ENCODE data around the gene SMIM10.
A peak's percentile ranks its signal among the peaks of the same experiment; 100 is the strongest.

The SMIM10 gene

GRCh38 chrX:134971926-134972325 lies 18.9 kb upstream of the SMIM10 start:
- Histone ChIP-seq H2AFZ (ENCODE audit: insufficient read depth, low read length, poor library complexity) (no peak overlapping the region), H2BK12ac (ENCODE audit: low read length) (no peak overlapping the region), H2BK120ac (ENCODE audit: insufficient read depth, low read length, poor library complexity) (no peak overlapping the region), H3K27me3 (ENCODE audit: insufficient read depth, low read length) (no peaks in the 10 kb centered on the region), H2AK5ac (ENCODE audit: low read length) (no peak overlapping the region), H3K4me3 (ENCODE audit: low read depth, low read length) (no peak overlapping the region), H3K4ac (ENCODE audit: low read depth, low read length) (no peak overlapping the region), H3K4me2 (ENCODE audit: low read length) (no peak overlapping the region), H4K12ac (ENCODE audit: low read depth, low read length) (no peak overlapping the region), H3K18ac (ENCODE audit: low read length) (no peak overlapping the region), H3K23ac (ENCODE audit: low read length) (no peak overlapping the region), H3K9ac (ENCODE audit: low read length) (no peak overlapping the region), H3K79me1 (ENCODE audit: low read length) (no peaks in the 10 kb centered on the region), H3K14ac (ENCODE audit: low read length) (no peak overlapping the region), H3K36me3 (ENCODE audit: control insufficient read depth in 1 of 2, insufficient read depth in 2 of 2, low read length in 2 of 2) (no peaks in the 10 kb centered on the region), H4K8ac (ENCODE audit: low read depth, low read length) (no peak overlapping the region), H3K27ac (ENCODE audit: low read depth, low read length) (no peak overlapping the region), H3K79me2 (ENCODE audit: control insufficient read depth, insufficient read depth, low read length, poor library complexity) (no peaks in the 10 kb centered on the region), H3K4me1 (ENCODE audit: control insufficient read depth in 1 of 2, insufficient read depth in 2 of 2, low read length in 2 of 2) (peaks cover 0 to 2% of the 10 kb centered on the region in 2 experiments), H4K91ac (ENCODE audit: low read depth, low read length) (no peak overlapping the region), H3K9me3 (ENCODE audit: insufficient read depth, low read depth, low read length) (no peaks in the 10 kb centered on the region), H2BK5ac (ENCODE audit: low read depth, low read length, poor library complexity) (no peak overlapping the region)
- peak; percentile 45 to 64 for DNase-seq
- WGBS (ENCODE audit: extremely low coverage, insufficient coverage, insufficient read length): no CpG with 5 or more reads among the region's 3 CpGs

- no peaks in the 10 kb centered on the region for H3K79me2 ChIP-seq (ENCODE audit: control insufficient read depth, insufficient read depth, low read length, poor library complexity)
- H3K27me3 ChIP-seq (ENCODE audit: insufficient read depth, low read length): no peaks in the 10 kb centered on the region
- no peaks in the 10 kb centered on the region for H3K36me3 ChIP-seq (ENCODE audit: control insufficient read depth in 1 of 2, insufficient read depth in 2 of 2, low read length in 2 of 2)
- H4K12ac ChIP-seq (ENCODE audit: low read depth, low read length): no peak overlapping the region
- no peak overlapping the region for H2AFZ ChIP-seq (ENCODE audit: insufficient read depth, low read length, poor library complexity)
- H3K9ac ChIP-seq (ENCODE audit: low read length): no peak overlapping the region
- H2BK120ac ChIP-seq (ENCODE audit: insufficient read depth, low read length, poor library complexity): no peak overlapping the region
- H4K91ac ChIP-seq (ENCODE audit: low read depth, low read length): no peak overlapping the region
- H2BK12ac ChIP-seq (ENCODE audit: low read length): no peak overlapping the region
- H2AK5ac ChIP-seq (ENCODE audit: low read length): no peak overlapping the region
- no peak overlapping the region for H3K4ac ChIP-seq (ENCODE audit: low read depth, low read length)
- no peak overlapping the region for H3K18ac ChIP-seq (ENCODE audit: low read length)
- no peaks in the 10 kb centered on the region for H3K79me1 ChIP-seq (ENCODE audit: low read length)
- no peak overlapping the region for H3K23ac ChIP-seq (ENCODE audit: low read length)
- H3K9me3 ChIP-seq (ENCODE audit: insufficient read depth, low read depth, low read length): no peaks in the 10 kb centered on the region
- H3K27ac ChIP-seq (ENCODE audit: low read depth, low read length): no peak overlapping the region
- no peak overlapping the region for H4K8ac ChIP-seq (ENCODE audit: low read depth, low read length)
- peak; percentile 42 to 67 for DNase-seq
- no peak overlapping the region for H3K4me3 ChIP-seq (ENCODE audit: low read depth, low read length)
- no CpG with 5 or more reads among the region's 1 CpG for WGBS (ENCODE audit: extremely low coverage, insufficient coverage, insufficient read length)
- no peak overlapping the region for H2BK5ac ChIP-seq (ENCODE audit: low read depth, low read length, poor library complexity)
- H3K14ac ChIP-seq (ENCODE audit: low read length): no peak overlapping the region
- H3K4me2 ChIP-seq (ENCODE audit: low read length): no peak overlapping the region
- no peaks in the 10 kb centered on the region for H3K4me1 ChIP-seq (ENCODE audit: control insufficient read depth in 1 of 2, insufficient read depth in 2 of 2, low read length in 2 of 2)
Observed at GRCh38 chrX:134975516-134975915, 15.3 kb upstream of the SMIM10 start.

- no peak overlapping the region for H3K4me3 ChIP-seq (ENCODE audit: low read depth, low read length)
- no peak overlapping the region for H4K8ac ChIP-seq (ENCODE audit: low read depth, low read length)
- H3K27me3 ChIP-seq (ENCODE audit: insufficient read depth, low read length): no peaks in the 10 kb centered on the region
- no peak overlapping the region for H3K27ac ChIP-seq (ENCODE audit: low read depth, low read length)
- H4K12ac ChIP-seq (ENCODE audit: low read depth, low read length): no peak overlapping the region
- H3K4ac ChIP-seq (ENCODE audit: low read depth, low read length): no peak overlapping the region
- H2AK5ac ChIP-seq (ENCODE audit: low read length): no peak overlapping the region
- H3K9me3 ChIP-seq (ENCODE audit: insufficient read depth, low read depth, low read length): no peaks in the 10 kb centered on the region
- H3K9ac ChIP-seq (ENCODE audit: low read length): no peak overlapping the region
- H3K18ac ChIP-seq (ENCODE audit: low read length): no peak overlapping the region
- WGBS (ENCODE audit: extremely low coverage, insufficient coverage, insufficient read length): no CpG with 5 or more reads among the region's 3 CpGs
- no peaks in the 10 kb centered on the region for H3K79me2 ChIP-seq (ENCODE audit: control insufficient read depth, insufficient read depth, low read length, poor library complexity)
- H4K91ac ChIP-seq (ENCODE audit: low read depth, low read length): no peak overlapping the region
- H3K36me3 ChIP-seq (ENCODE audit: control insufficient read depth in 1 of 2, insufficient read depth in 2 of 2, low read length in 2 of 2): no peaks in the 10 kb centered on the region
- no peak overlapping the region for H2BK5ac ChIP-seq (ENCODE audit: low read depth, low read length, poor library complexity)
- no peak overlapping the region for H3K23ac ChIP-seq (ENCODE audit: low read length)
- H3K79me1 ChIP-seq (ENCODE audit: low read length): no peaks in the 10 kb centered on the region
- no peaks in the 10 kb centered on the region for H3K4me1 ChIP-seq (ENCODE audit: control insufficient read depth in 1 of 2, insufficient read depth in 2 of 2, low read length in 2 of 2)
- no peak overlapping the region for H3K4me2 ChIP-seq (ENCODE audit: low read length)
- H2AFZ ChIP-seq (ENCODE audit: insufficient read depth, low read length, poor library complexity): no peak overlapping the region
- no peak overlapping the region for H2BK12ac ChIP-seq (ENCODE audit: low read length)
- no peak overlapping the region for H3K14ac ChIP-seq (ENCODE audit: low read length)
- DNase-seq: no peak
- no peak overlapping the region for H2BK120ac ChIP-seq (ENCODE audit: insufficient read depth, low read length, poor library complexity)
Observed at GRCh38 chrX:134981910-134982309, 8.9 kb upstream of the SMIM10 start.

- no peak overlapping the region for H2AFZ ChIP-seq (ENCODE audit: insufficient read depth, low read length, poor library complexity)
- H3K79me1 ChIP-seq (ENCODE audit: low read length): no peaks in the 10 kb centered on the region
- no peaks in the 10 kb centered on the region for H3K4me1 ChIP-seq (ENCODE audit: control insufficient read depth in 1 of 2, insufficient read depth in 2 of 2, low read length in 2 of 2)
- H3K27me3 ChIP-seq (ENCODE audit: insufficient read depth, low read length): no peaks in the 10 kb centered on the region
- no peak overlapping the region for H2BK5ac ChIP-seq (ENCODE audit: low read depth, low read length, poor library complexity)
- no peak overlapping the region for H3K23ac ChIP-seq (ENCODE audit: low read length)
- no peak overlapping the region for H3K9ac ChIP-seq (ENCODE audit: low read length)
- no peak overlapping the region for H3K4me2 ChIP-seq (ENCODE audit: low read length)
- H3K36me3 ChIP-seq (ENCODE audit: control insufficient read depth in 1 of 2, insufficient read depth in 2 of 2, low read length in 2 of 2): no peaks in the 10 kb centered on the region
- no peaks in the 10 kb centered on the region for H3K9me3 ChIP-seq (ENCODE audit: insufficient read depth, low read depth, low read length)
- no peak overlapping the region for H3K14ac ChIP-seq (ENCODE audit: low read length)
- DNase-seq: no peak
- H4K91ac ChIP-seq (ENCODE audit: low read depth, low read length): no peak overlapping the region
- no peak overlapping the region for H3K27ac ChIP-seq (ENCODE audit: low read depth, low read length)
- H4K8ac ChIP-seq (ENCODE audit: low read depth, low read length): no peak overlapping the region
- H3K4ac ChIP-seq (ENCODE audit: low read depth, low read length): no peak overlapping the region
- H2AK5ac ChIP-seq (ENCODE audit: low read length): no peak overlapping the region
- H3K79me2 ChIP-seq (ENCODE audit: control insufficient read depth, insufficient read depth, low read length, poor library complexity): no peaks in the 10 kb centered on the region
- H2BK12ac ChIP-seq (ENCODE audit: low read length): no peak overlapping the region
- H4K12ac ChIP-seq (ENCODE audit: low read depth, low read length): no peak overlapping the region
- H3K4me3 ChIP-seq (ENCODE audit: low read depth, low read length): no peak overlapping the region
- no peak overlapping the region for H3K18ac ChIP-seq (ENCODE audit: low read length)
- no peak overlapping the region for H2BK120ac ChIP-seq (ENCODE audit: insufficient read depth, low read length, poor library complexity)
- no CpG with 5 or more reads among the region's 2 CpGs for WGBS (ENCODE audit: extremely low coverage, insufficient coverage, insufficient read length)
Observed at GRCh38 chrX:134982748-134983147, 8.0 kb upstream of the SMIM10 start.

Data from trophoblast cell (in vitro differentiated cells and primary cell).